GM18505 (cell line): ENCODE data around the gene C19orf67.

Experiments
- ATAC-seq: cut with Tn5 transposase; IDR thresholded peaks from one replicate; pipeline ENCODE4 v1.9.1; 2021; ENCODE audit not compliant: unreplicated experiment
- POLR2A ChIP-seq: IDR thresholded peaks from 4 replicates; pipeline ENCODE4 v1.6.1; 2011; ENCODE audit warnings: borderline replicate concordance; ENCODE audit not compliant: insufficient read depth, insufficient read length; ENCODE audit errors: extremely low read depth

C19orf67 gene

GRCh38 chr19:14114439-14114838 lies 28.9 kb upstream of the C19orf67 start:
- no peak for TF ChIP-seq POLR2A

GRCh38 chr19:14113762-14114414 lies 28.3 kb upstream of the C19orf67 start:
- ATAC-seq: no peak
- no peak for TF ChIP-seq POLR2A

More at GRCh38 chr19:14114439-14114838, 28.9 kb upstream of the C19orf67 start:
- ATAC-seq: no peak

GRCh38 chr19:14112809-14113385 lies 27.3 kb upstream of the C19orf67 start:
- no peak for TF ChIP-seq POLR2A
- ATAC-seq: no peak

- TF ChIP-seq POLR2A: no peak
- no peak for ATAC-seq
Measured at GRCh38 chr19:14112051-14112808, 26.6 kb upstream of the C19orf67 start.

GRCh38 chr19:14111486-14111885 lies 25.9 kb upstream of the C19orf67 start:
- ATAC-seq: no peak
- no peak for TF ChIP-seq POLR2A

GRCh38 chr19:14110650-14111049 lies 25.1 kb upstream of the C19orf67 start:
- TF ChIP-seq POLR2A: no peak

GRCh38 chr19:14107581-14108461 lies 22.2 kb upstream of the C19orf67 start:
- no peak for TF ChIP-seq POLR2A

More at GRCh38 chr19:14110650-14111049, 25.1 kb upstream of the C19orf67 start:
- ATAC-seq: no peak

GRCh38 chr19:14106840-14107239 lies 21.3 kb upstream of the C19orf67 start:
- ATAC-seq: no peak
- no peak for TF ChIP-seq POLR2A

More at GRCh38 chr19:14107581-14108461, 22.2 kb upstream of the C19orf67 start:
- no peak for ATAC-seq

- no peak for TF ChIP-seq POLR2A
- ATAC-seq: no peak
Measured at GRCh38 chr19:14105680-14106079, 20.1 kb upstream of the C19orf67 start.

GRCh38 chr19:14103310-14103709 lies 17.7 kb upstream of the C19orf67 start:
- ATAC-seq: no peak
- TF ChIP-seq POLR2A: no peak

- TF ChIP-seq POLR2A: no peak
- no peak for ATAC-seq
Measured at GRCh38 chr19:14102756-14103155, 17.2 kb upstream of the C19orf67 start.

GRCh38 chr19:14102102-14102696 lies 16.6 kb upstream of the C19orf67 start:
- TF ChIP-seq POLR2A: no peak
- no peak for ATAC-seq
